Panc1 (cell line): Measurements from ENCODE around the gene EXOC3L4.

Experiments
- POLR2AphosphoS5 ChIP-seq: IDR thresholded peaks from 2 replicates; pipeline ENCODE4 v1.6.1; 2012; ENCODE audit warnings: mild to moderate bottlenecking, low read depth, low read length, moderate library complexity
- SIN3A ChIP-seq: IDR thresholded peaks from 2 replicates; pipeline ENCODE4 v1.6.1; 2012; ENCODE audit warnings: low read depth, mild to moderate bottlenecking, low read length, moderate library complexity, borderline replicate concordance; ENCODE audit not compliant: insufficient read depth
- TF ChIP-seq, protein P1 (sequence below): fragments of 450-650 bp; IDR thresholded peaks from 2 replicates; pipeline ENCODE4 v1.5.1; 2017; ENCODE audit warnings: mild to moderate bottlenecking
- TF ChIP-seq, protein P2 (sequence below), 2 experiments: IDR thresholded peaks; 2 replicates each; pipeline ENCODE4 v1.6.1; 2011 to 2012; ENCODE audit warnings: low read depth in 2 of 2, control low read depth in 1 of 2, low read length in 1 of 2, mild to moderate bottlenecking in 1 of 2, moderate library complexity in 1 of 2; ENCODE audit not compliant: insufficient read depth in 1 of 2

DNA sequence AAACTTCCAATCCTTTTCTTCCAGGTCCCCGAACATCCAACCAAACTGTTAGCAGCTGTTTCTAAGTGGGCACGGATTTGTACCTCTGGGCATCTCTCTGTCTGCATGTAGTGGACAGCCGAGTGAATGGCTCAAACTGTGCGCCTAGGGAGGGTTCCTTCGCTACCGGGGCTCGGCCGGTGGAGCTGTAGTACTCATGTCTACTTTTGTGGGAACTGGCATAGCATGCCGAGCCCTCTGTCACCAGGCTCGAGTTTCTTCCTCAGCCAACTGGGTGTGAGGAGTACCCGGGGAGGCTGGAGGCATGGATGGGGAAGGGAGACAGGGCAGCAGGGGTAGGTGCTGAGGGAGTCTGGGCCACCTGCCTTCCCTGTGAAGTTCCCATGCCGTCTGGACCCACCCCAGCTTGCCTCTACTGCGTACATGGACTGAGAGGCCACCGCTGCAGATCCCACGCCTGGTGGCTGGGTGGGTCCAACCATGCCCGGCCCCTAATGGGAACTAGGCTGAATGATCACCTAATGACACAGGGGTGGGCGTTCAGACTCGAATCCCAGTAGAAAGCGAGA lies 51.7 kb downstream of the EXOC3L4 start:
- TF ChIP-seq, protein P1, sequence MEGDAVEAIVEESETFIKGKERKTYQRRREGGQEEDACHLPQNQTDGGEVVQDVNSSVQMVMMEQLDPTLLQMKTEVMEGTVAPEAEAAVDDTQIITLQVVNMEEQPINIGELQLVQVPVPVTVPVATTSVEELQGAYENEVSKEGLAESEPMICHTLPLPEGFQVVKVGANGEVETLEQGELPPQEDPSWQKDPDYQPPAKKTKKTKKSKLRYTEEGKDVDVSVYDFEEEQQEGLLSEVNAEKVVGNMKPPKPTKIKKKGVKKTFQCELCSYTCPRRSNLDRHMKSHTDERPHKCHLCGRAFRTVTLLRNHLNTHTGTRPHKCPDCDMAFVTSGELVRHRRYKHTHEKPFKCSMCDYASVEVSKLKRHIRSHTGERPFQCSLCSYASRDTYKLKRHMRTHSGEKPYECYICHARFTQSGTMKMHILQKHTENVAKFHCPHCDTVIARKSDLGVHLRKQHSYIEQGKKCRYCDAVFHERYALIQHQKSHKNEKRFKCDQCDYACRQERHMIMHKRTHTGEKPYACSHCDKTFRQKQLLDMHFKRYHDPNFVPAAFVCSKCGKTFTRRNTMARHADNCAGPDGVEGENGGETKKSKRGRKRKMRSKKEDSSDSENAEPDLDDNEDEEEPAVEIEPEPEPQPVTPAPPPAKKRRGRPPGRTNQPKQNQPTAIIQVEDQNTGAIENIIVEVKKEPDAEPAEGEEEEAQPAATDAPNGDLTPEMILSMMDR, result no peak
- TF ChIP-seq SIN3A, result no peak
- TF ChIP-seq POLR2AphosphoS5, result no peak
- TF ChIP-seq, protein P2, sequence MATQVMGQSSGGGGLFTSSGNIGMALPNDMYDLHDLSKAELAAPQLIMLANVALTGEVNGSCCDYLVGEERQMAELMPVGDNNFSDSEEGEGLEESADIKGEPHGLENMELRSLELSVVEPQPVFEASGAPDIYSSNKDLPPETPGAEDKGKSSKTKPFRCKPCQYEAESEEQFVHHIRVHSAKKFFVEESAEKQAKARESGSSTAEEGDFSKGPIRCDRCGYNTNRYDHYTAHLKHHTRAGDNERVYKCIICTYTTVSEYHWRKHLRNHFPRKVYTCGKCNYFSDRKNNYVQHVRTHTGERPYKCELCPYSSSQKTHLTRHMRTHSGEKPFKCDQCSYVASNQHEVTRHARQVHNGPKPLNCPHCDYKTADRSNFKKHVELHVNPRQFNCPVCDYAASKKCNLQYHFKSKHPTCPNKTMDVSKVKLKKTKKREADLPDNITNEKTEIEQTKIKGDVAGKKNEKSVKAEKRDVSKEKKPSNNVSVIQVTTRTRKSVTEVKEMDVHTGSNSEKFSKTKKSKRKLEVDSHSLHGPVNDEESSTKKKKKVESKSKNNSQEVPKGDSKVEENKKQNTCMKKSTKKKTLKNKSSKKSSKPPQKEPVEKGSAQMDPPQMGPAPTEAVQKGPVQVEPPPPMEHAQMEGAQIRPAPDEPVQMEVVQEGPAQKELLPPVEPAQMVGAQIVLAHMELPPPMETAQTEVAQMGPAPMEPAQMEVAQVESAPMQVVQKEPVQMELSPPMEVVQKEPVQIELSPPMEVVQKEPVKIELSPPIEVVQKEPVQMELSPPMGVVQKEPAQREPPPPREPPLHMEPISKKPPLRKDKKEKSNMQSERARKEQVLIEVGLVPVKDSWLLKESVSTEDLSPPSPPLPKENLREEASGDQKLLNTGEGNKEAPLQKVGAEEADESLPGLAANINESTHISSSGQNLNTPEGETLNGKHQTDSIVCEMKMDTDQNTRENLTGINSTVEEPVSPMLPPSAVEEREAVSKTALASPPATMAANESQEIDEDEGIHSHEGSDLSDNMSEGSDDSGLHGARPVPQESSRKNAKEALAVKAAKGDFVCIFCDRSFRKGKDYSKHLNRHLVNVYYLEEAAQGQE (IDR thresholded peaks at IDR 0.05; ENCODE audit: insufficient read depth in 1 of 2, low read depth in 2 of 2, low read length in 1 of 2), result no peak
